GM23248 (cell line): Measurements from ENCODE around the gene ZNF330.

Source experiments
- EZH2 ChIP-seq: fragments of 200-600 bp; sonication (generic); IDR thresholded peaks from 2 replicates; pipeline ENCODE4 v1.6.1; 2018; ENCODE audit warnings: antibody characterized with exemption, mild to moderate bottlenecking; ENCODE audit not compliant: insufficient read depth, poor library complexity, severe bottlenecking
- EZH2phosphoT487 ChIP-seq: fragments of 200-600 bp; sonication (generic); IDR thresholded peaks from 2 replicates; pipeline ENCODE4 v1.6.1; 2018; ENCODE audit warnings: antibody characterized with exemption, moderate library complexity, mild to moderate bottlenecking, low read depth; ENCODE audit not compliant: insufficient read depth

GRCh38 chr4:141174457-141174856 lies 46.2 kb upstream of the ZNF330 start:
- no peak for TF ChIP-seq EZH2phosphoT487
- no peak for TF ChIP-seq EZH2
